OCI-LY7 (cell line): ENCODE measurements around the gene CHSY3. TPM values are rescaled to one million over a fixed set of nuclear protein-coding genes. Genes with fewer than 3 reads are reported as not detected.

Experiments used
- BruUV-seq: library from RNA; stranded (reverse); fragments of 400-500 nt; replicated peaks from 2 replicates; lab custom pipeline; 2021; lab: Mats Ljungman, UMichigan
- CTCF ChIA-PET: fragments of 300-600 bp; sonication (Branson Sonifier 250); formaldehyde crosslinking; loops from one replicate; lab custom pipeline; 2022; ENCODE audit warnings: antibody characterized with exemption; ENCODE audit not compliant: unreplicated experiment; lab: Charles Lee
- POLR2A ChIA-PET: fragments of 300-600 bp; sonication (Branson Sonifier 250); formaldehyde crosslinking; loops from one replicate; lab custom pipeline; 2022; ENCODE audit warnings: antibody characterized with exemption; lab: Charles Lee
- DNase-seq: peaks from one replicate; pipeline ENCODE4 v3.0.0-alpha.2; 2015; ENCODE audit warnings: low spot score
- H2AFZ ChIP-seq: fragments of 200-600 bp; sonication (generic), shearing (Covaris generic); 2 replicates; pipeline ENCODE4 v1.6.1; 2014; ENCODE audit warnings: mild to moderate bottlenecking, antibody characterized with exemption, low read length, moderate library complexity
- H3K27ac ChIP-seq: fragments of 200-600 bp; sonication (generic); 2 replicates; pipeline ENCODE4 v1.5.1; 2014; ENCODE audit warnings: mixed run types, low read depth, mild to moderate bottlenecking, moderate library complexity, low read length, inconsistent platforms; ENCODE audit not compliant: poor library complexity, severe bottlenecking
- H3K36me3 ChIP-seq: fragments of 200-600 bp; sonication (generic); 2 replicates; pipeline ENCODE4 v1.6.1; 2014; ENCODE audit warnings: mild to moderate bottlenecking, antibody characterized with exemption, low read length, moderate library complexity, mixed read lengths; ENCODE audit not compliant: insufficient read depth
- H3K4me1 ChIP-seq: fragments of 200-600 bp; sonication (generic); 2 replicates; pipeline ENCODE4 v1.5.1; 2014; ENCODE audit warnings: mild to moderate bottlenecking, low read length; ENCODE audit not compliant: insufficient read depth, poor library complexity, severe bottlenecking
- H3K4me2 ChIP-seq: fragments of 200-600 bp; sonication (generic); 2 replicates; pipeline ENCODE4 v1.6.1; 2014; ENCODE audit warnings: mild to moderate bottlenecking, low read length
- H3K4me3 ChIP-seq: fragments of 200-600 bp; sonication (generic); 2 replicates; pipeline ENCODE4 v1.5.1; 2014; ENCODE audit warnings: mild to moderate bottlenecking, low read depth, low read length; ENCODE audit not compliant: poor library complexity, severe bottlenecking
- H3K79me2 ChIP-seq: fragments of 200-600 bp; sonication (generic); 2 replicates; pipeline ENCODE4 v1.6.1; 2016; ENCODE audit warnings: low read depth, mild to moderate bottlenecking, low read length, moderate library complexity, mixed read lengths; ENCODE audit not compliant: insufficient read depth
- H3K9me2 ChIP-seq: fragments of 200-600 bp; sonication (generic); 2 replicates; pipeline ENCODE4 v1.6.1; 2016; ENCODE audit warnings: mild to moderate bottlenecking, low read length, mixed read lengths; ENCODE audit not compliant: insufficient read depth
- H3K9me3 ChIP-seq: fragments of 200-600 bp; sonication (generic); 2 replicates; pipeline ENCODE4 v1.6.1; 2014; ENCODE audit warnings: mild to moderate bottlenecking, mixed run types, low read length, mixed read lengths
- H4K20me1 ChIP-seq: fragments of 200-600 bp; sonication (generic); 2 replicates; pipeline ENCODE4 v1.6.1; 2014; ENCODE audit warnings: mild to moderate bottlenecking, antibody characterized with exemption, low read length, moderate library complexity, mixed read lengths; ENCODE audit not compliant: insufficient read depth
- CTCF ChIP-seq: fragments of 200-600 bp; sonication (generic); conservative IDR thresholded peaks from 2 replicates; pipeline ENCODE4 v1.5.1; 2014; ENCODE audit warnings: mild to moderate bottlenecking, antibody characterized with exemption, low read length, moderate library complexity, mixed read lengths
- EZH2phosphoT487 ChIP-seq: fragments of 200-600 bp; sonication (generic); IDR thresholded peaks from 2 replicates; pipeline ENCODE4 v1.6.1; 2018; ENCODE audit warnings: low read depth, borderline replicate concordance, mild to moderate bottlenecking, mixed run types, antibody characterized with exemption, low read length, moderate library complexity, mixed read lengths
- intact Hi-C: fragments of 100-400 bp; cut with micrococcal nuclease; formaldehyde crosslinking; loops from one replicate; pipeline ENCODE4 v1.10.0; 2022; ENCODE audit not compliant: unreplicated experiment
- total RNA-seq, 2 experiments: library from RNA; depleted of rRNA in 1 of 2; stranded (reverse); fragments of >200 nt in 1 of 2; shearing (Covaris generic) in 1 of 2; gene quantifications; 2 replicates each; pipeline ENCODE4 v1.2.3, GENCODE V29; 2014 to 2022

Gene CHSY3
- total RNA-seq, 2 experiments from 2014 or later = not detected

GRCh38 chr5:130023604-130024003, 119.3 kb downstream of the CHSY3 start:
- no peak overlapping the region for H2AFZ ChIP-seq
- no peak for DNase-seq
- no peaks in the 10 kb centered on the region for H4K20me1 ChIP-seq
- H3K9me3 ChIP-seq = no peaks in the 10 kb centered on the region
- H3K4me3 ChIP-seq = no peak overlapping the region
- no peaks in the 10 kb centered on the region for H3K36me3 ChIP-seq
- no peaks in the 10 kb centered on the region for H3K9me2 ChIP-seq
- H3K4me1 ChIP-seq = no peaks in the 10 kb centered on the region
- no peak overlapping the region for H3K4me2 ChIP-seq
- ChIA-PET POLR2A (no interaction called here), CTCF (no interaction called here)
- TF ChIP-seq EZH2phosphoT487 (no peak), CTCF (no peak)
- no TSS peak for BruUV-seq
- intact Hi-C loops = no loop called here
- H3K79me2 ChIP-seq = no peaks in the 10 kb centered on the region
- no peak overlapping the region for H3K27ac ChIP-seq

- no peak for DNase-seq
- Histone ChIP-seq H3K4me1 (no peaks in the 10 kb centered on the region), H3K79me2 (no peaks in the 10 kb centered on the region), H4K20me1 (no peaks in the 10 kb centered on the region), H3K36me3 (no peaks in the 10 kb centered on the region), H3K9me2 (no peaks in the 10 kb centered on the region), H2AFZ (no peak overlapping the region), H3K9me3 (no peaks in the 10 kb centered on the region), H3K27ac (no peak overlapping the region), H3K4me2 (no peak overlapping the region), H3K4me3 (no peak overlapping the region)
- no peak for TF ChIP-seq EZH2phosphoT487
- TF ChIP-seq CTCF = no peak
- ChIA-PET POLR2A (no interaction called here), CTCF (no interaction called here)
- intact Hi-C loops = no loop called here
- no TSS peak for BruUV-seq
Measured at GRCh38 chr5:130024006-130024405, 119.7 kb downstream of the CHSY3 start.

- no peaks in the 10 kb centered on the region for H3K36me3 ChIP-seq
- CTCF ChIA-PET = no interaction called here
- no peaks in the 10 kb centered on the region for H3K9me3 ChIP-seq
- no peaks in the 10 kb centered on the region for H4K20me1 ChIP-seq
- no peak overlapping the region for H3K4me3 ChIP-seq
- H3K4me2 ChIP-seq = no peak overlapping the region
- intact Hi-C loops = no loop called here
- TF ChIP-seq EZH2phosphoT487 = no peak
- TF ChIP-seq CTCF = no peak
- H3K9me2 ChIP-seq = no peaks in the 10 kb centered on the region
- H2AFZ ChIP-seq = no peak overlapping the region
- no peak overlapping the region for H3K27ac ChIP-seq
- POLR2A ChIA-PET = no interaction called here
- H3K79me2 ChIP-seq = no peaks in the 10 kb centered on the region
- BruUV-seq = no TSS peak
- H3K4me1 ChIP-seq = no peaks in the 10 kb centered on the region
- no peak for DNase-seq
Measured at GRCh38 chr5:130025511-130025910, 121.2 kb downstream of the CHSY3 start.
